IPS DF 19.7 (cell line): ENCODE measurements around the gene NACA2.
"Not testable (repeated sequence)": the region's sequence is repeated elsewhere in the genome, so short reads cannot be mapped to it uniquely, and the experiment has no call there.

ENCODE experiments used
- DNase-seq: peaks from one replicate; pipeline ENCODE4 v3.0.0-alpha.2; 2013; ENCODE audit warnings: low read depth, low spot score

NACA2 gene

GRCh38 chr17:61591018-61591417, at the start of gene NACA2:
Gene NACA2, minus strand, starts transcription at chr17:61591219. Its CDS starts 39 bp downstream, at chr17:61591180.
- no peak for DNase-seq

GRCh38 chr17:61639818-61640217, 48.8 kb upstream of the NACA2 start:
- no peak for DNase-seq

DNA sequence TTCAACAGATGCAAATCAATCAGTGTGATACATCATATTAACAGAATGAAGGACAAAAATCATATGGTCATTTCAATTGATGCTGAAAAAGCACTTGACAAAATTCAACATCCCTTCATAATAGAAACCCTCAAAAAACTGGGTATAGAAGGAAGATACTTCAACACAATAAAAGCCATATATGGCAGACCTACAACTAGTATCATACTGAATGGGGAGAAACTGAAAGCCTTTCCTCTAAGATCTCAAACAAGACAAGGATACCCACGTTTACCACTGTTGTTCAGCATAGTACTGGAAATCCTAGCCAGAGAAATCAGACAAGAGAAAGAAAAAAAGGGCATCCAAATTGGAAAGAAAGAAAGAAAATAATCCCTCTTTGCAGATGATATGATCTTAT, 47.1 kb upstream of the NACA2 start:
- DNase-seq: no peak

DNA sequence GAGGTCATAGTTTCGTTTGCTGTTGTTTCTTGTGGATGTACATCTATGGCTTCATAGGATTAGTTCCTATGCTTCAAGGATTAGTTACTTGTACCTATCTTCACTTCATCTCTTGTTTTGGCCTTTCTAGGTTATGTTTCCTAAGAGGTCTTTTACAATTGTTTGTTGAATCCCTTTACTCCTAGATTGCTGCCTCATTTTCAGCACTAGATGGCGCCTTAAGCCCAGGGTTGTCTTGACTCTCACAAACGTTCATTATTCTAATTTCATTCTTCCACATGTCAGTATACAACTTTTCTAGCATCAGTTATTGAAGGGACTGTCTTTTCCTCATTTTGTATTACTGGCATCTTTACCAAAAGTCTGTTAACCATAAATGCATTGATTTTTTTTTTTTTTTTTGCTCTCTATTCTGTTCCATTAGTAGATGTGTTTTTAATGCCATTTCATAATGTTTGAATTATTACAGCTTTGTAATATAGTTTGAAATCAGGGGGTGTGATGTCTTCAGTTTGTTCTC, 45.0 kb upstream of the NACA2 start:
- DNase-seq: no peak

DNA sequence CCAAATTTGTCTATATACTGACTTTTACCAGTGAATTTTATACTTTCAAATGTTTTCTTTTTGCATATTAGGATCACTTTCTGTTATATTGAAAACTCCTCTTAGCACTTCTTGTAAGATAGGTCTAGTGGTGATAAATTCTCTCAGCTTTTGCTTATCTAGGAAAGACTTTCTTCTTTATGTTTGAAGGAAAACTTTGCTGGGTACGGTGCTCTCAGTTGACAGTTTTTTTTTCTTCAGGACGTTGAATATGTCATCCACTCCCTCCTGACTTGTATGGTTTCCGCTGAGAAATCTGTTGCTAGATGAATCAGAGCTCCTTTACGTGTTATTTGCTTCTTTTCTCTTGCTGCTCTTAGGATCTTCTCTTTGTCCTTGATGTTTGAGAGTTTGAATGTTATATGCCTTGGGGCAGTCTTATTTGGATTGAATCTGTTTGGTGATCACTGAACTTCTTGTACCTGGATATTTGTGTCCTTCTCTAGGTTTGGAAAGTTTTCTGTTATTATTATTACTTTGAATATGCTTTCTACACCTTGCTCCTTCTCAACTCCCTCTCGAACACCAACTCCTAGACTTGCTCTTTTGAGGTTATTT, 44.0 kb upstream of the NACA2 start:
- no peak for DNase-seq

GRCh38 chr17:61634011-61634539, 43.1 kb upstream of the NACA2 start:
- DNase-seq: no peak

GRCh38 chr17:61632826-61633225, 41.8 kb upstream of the NACA2 start:
- DNase-seq: no peak

DNA sequence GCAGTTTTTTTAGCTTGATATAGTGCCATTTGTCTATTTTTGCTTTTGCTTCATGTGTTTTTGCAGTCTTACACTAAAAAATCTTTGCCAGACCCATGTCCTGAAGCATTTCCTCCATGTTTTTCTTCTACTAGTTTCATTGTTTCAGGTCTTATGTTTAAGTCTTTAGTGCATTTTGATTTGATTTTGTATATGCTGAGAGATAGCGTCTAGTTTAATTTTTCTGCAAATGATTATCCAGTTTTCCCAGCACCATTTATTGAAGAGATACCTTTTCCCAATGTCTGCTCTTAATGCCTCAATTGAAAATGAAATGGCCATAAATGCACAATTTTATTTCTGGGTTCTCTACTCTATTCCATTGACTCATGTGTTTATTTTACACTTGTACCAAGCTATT, 40.8 kb upstream of the NACA2 start:
- DNase-seq: no peak

- not testable (repeated sequence) for DNase-seq
Observed at GRCh38 chr17:61628158-61628557, 37.1 kb upstream of the NACA2 start.

GRCh38 chr17:61627658-61628057, 36.6 kb upstream of the NACA2 start:
- no peak for DNase-seq

DNA sequence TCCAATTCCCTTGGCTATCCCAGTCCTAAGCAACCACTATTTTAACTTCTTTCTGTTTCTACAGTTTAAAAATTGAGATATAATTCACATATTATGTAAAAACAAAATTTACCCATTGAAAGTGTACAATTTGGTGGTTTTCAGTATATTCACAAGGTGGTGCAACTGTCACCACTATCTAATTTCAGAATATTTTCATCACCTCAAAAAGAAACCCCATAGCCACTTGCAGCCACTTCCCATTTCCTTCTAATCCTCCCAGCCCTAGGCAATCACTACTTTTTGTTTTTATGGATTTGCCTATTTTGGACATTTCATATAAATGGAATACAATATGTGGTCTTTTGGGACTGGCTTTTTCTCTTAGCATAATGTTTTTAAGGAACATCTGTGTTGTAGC, 36.1 kb upstream of the NACA2 start:
- no peak for DNase-seq

- no peak for DNase-seq
Observed at GRCh38 chr17:61625564-61625963, 34.5 kb upstream of the NACA2 start.

DNA sequence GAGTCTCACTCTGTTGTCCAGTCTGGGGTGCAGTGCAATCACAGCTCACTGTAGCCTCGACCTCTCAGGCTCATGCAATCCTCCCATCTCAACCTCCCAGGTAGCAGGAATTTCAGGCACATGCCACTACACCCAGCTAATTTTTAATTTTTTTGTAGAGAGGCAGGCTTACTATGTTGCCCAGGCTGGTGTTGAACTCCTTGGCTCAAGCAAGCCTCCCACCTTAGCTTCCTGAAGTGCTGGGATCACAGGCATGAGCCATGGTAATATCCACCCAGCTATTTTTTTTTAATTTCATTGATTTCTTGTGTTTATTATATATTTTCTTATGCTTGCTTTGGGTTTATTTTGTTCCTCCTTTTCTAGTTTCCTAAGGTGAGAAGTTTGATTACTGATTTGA, 33.9 kb upstream of the NACA2 start:
- no peak for DNase-seq

DNA sequence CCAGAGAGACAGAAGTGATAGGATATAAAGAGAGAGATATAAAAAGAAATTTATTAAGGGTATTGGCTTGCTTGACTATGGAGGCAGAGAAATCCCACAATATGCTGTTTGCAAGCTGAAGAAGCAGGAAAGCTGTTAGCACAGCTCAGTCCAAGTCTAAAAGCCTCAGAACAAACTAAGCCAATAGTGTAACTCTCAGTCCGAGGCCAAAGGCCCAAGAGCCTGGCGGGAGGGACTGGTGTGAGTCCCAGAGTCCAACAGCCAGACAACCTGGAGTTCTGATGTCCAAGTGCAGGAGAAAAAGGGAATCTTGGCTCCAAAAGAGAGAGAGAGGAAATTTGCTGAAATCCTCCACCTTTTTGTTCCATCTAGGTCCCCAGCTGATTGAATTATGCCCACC, 30.3 kb upstream of the NACA2 start:
- DNase-seq: no peak

DNA sequence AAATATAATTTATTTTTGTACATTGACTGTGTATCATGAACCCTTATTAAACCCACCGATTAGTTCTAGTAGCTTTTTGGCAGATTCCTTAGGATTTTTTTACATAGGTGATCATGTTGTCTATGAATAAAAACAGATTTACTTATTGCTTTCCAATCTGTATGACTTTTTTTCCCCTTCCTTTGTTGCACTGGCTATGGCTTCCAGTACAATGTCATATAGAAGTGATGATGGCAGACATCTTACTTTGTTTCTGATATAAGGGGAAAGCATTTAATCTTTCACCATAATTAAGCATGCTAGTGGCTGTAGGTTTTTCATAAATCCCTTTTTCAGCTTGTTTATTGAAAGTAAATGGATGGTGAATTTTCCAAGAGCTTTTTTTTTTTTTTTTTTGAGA, 28.9 kb upstream of the NACA2 start:
- no peak for DNase-seq

DNA sequence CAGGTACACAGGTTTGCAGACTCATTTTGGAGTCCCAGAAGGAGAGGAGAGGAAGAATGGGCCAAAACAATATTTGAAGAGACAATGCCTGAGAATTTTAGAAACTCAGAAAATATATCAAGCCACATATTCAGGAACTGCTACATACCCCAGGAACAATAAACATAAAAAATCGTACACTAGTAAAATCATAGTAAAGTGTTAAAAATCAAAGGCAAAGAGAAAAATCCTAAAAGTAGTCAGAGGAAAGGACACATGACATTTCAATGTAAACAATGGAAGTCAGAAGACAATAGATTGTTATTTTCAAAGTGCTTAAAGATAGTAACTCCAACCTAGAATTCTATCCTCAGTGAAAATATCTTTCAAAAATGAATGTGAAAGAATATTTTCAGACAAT, 28.5 kb upstream of the NACA2 start:
- no peak for DNase-seq

DNA sequence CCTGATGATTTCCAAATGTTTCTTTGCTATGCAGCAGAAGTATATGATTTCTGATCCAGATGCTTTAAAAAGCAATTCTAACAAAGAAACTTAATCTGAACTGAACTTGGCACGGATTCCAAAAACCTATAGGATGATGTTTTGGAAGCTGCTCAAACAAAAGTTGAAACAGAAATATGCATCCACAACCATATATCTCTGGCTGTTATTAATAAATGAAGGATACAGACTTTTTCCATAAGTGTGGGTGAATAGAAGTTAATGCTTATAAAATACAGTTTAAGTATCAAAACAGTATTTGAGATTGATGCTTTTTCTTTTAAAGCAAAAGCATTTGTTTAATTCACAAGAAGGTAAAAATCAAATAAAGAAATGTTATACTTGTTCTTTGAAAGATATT, 27.9 kb upstream of the NACA2 start:
- DNase-seq: no peak

DNA sequence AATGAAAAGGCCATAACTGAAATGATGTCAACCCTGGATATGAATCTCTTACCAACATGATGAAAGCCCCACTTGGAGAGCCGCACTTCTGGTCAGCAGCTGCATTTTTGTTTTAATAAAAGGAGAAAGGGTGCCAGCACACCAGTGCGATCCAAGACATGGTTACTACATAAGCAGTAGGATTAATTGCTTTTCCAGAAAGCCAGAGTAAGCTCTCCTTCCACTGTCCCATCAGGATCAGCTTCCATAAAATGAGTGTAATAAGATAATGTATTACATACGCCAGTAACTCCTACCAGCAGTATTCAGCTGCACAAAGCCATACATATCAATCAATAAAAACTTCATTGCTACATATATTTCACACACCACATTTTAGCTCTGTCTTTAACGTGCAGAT, 26.3 kb upstream of the NACA2 start:
- no peak for DNase-seq

GRCh38 chr17:61616783-61617182, 25.8 kb upstream of the NACA2 start:
- no peak for DNase-seq

- no peak for DNase-seq
Observed at GRCh38 chr17:61614219-61614618, 23.2 kb upstream of the NACA2 start.

GRCh38 chr17:61611323-61611722, 20.3 kb upstream of the NACA2 start:
- no peak for DNase-seq

DNA sequence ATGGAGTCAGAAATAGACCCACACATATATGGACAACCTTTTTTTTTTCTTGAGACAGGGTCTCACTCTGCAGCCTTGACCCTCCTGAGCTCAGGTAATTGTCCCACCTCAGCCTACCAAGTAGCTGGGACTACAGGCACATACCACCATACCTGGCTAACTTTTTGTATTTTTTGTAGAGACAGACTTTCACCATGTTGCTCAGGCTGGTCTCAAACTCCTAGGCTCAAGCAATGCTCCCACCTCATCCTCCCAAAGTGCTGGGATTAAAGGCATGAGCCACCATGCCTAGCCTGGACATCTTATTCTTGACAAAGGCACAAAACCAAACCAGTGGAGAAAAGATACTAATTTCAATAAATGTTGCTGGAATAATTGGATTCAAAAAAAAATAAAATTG, 14.7 kb upstream of the NACA2 start:
- DNase-seq: no peak

DNA sequence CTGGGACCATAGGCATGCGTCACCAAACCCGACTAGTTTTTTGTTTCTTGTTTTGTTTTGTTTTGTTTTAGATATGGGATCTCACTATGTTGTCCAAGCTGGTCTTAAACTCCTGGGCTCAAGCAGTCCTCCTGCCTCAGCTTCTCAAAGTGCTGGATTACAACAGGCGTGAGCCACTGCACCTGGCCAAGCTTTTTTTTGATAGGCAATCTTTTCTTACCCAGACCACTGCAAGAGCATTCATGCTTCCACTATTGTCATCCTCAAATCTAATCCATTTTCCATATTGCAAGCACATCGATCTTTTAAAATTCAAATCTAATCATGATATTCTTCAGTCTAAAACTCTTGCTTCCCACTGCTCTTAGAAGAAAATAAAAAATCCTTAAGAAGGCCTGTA, 10.3 kb upstream of the NACA2 start:
- DNase-seq: no peak

- no peak for DNase-seq
Observed at GRCh38 chr17:61600621-61601020, 9.6 kb upstream of the NACA2 start.
